OCI-LY3 (cell line): ENCODE results near the gene NDUFA7.

ENCODE experiments used
- CTCF ChIP-seq: fragments of 200-600, 300-600 bp; sonication (generic); IDR thresholded peaks from 2 replicates; pipeline ENCODE4 v1.5.1; 2014; ENCODE audit warnings: antibody characterized with exemption, low read length, low read depth
- EZH2phosphoT487 ChIP-seq: fragments of 200-600 bp; shearing (Covaris generic); IDR thresholded peaks from 2 replicates; pipeline ENCODE4 v1.6.1; 2018; ENCODE audit warnings: antibody characterized with exemption, mixed run types, low read depth

- TF ChIP-seq CTCF (no peak), EZH2phosphoT487 (no peak)
Measured at GRCh38 chr19:8262431-8262830, 58.7 kb downstream of the NDUFA7 start.
